ENCODE data around the gene IFT81. TPM values are rescaled to one million over a fixed set of nuclear protein-coding genes. Genes with fewer than 3 reads are reported as not detected.

Gene IFT81
- total and polyA plus RNA-seq, 2 of the 13 experiments (the other 11 are each of a cell fraction or from before 2014, with no cell fraction given) = 4.2 to 13.0 TPM

DNA sequence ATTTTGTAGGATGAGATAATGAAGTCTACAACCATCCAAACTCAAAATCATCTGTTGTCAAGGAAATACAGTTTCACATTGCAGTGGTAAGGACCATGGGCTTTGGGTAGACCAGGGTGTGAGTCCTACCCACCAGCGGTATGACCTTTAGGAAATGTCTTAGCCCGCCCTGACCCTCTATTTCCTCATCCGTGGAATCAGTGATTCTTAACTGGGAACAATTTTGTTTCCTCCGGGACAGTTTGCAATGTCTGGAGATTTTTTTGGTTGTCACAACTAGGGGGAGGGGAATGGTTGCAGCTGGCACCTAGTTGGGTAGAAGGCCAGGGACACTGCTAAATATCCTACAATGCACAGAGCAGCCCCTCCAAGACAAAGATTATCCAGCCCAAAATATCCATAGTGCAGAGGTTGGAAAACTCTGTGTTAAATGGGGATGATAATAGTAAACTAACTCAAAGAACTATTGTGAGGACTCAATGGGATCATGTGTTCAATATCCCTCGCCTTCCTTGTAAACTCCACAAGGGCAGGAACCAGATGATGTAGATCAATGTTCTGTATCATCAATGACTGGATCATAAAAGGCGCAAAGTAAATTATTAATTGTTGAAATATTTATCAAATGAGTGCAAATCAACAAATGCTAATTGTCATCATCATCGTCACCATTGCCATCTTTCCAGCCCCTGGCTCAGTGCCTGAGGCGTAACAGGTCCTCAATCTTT lies 15.7 kb upstream of the IFT81 start (continued):
- TF ChIP-seq, protein P1, sequence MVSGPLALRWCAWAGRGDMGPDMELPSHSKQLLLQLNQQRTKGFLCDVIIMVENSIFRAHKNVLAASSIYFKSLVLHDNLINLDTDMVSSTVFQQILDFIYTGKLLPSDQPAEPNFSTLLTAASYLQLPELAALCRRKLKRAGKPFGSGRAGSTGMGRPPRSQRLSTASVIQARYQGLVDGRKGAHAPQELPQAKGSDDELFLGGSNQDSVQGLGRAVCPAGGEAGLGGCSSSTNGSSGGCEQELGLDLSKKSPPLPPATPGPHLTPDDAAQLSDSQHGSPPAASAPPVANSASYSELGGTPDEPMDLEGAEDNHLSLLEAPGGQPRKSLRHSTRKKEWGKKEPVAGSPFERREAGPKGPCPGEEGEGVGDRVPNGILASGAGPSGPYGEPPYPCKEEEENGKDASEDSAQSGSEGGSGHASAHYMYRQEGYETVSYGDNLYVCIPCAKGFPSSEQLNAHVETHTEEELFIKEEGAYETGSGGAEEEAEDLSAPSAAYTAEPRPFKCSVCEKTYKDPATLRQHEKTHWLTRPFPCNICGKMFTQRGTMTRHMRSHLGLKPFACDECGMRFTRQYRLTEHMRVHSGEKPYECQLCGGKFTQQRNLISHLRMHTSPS (CRISPR knock-in tag; IDR thresholded peaks at IDR 0.05; ENCODE audit: low read depth) = no peak
- TF ChIP-seq, protein P2, sequence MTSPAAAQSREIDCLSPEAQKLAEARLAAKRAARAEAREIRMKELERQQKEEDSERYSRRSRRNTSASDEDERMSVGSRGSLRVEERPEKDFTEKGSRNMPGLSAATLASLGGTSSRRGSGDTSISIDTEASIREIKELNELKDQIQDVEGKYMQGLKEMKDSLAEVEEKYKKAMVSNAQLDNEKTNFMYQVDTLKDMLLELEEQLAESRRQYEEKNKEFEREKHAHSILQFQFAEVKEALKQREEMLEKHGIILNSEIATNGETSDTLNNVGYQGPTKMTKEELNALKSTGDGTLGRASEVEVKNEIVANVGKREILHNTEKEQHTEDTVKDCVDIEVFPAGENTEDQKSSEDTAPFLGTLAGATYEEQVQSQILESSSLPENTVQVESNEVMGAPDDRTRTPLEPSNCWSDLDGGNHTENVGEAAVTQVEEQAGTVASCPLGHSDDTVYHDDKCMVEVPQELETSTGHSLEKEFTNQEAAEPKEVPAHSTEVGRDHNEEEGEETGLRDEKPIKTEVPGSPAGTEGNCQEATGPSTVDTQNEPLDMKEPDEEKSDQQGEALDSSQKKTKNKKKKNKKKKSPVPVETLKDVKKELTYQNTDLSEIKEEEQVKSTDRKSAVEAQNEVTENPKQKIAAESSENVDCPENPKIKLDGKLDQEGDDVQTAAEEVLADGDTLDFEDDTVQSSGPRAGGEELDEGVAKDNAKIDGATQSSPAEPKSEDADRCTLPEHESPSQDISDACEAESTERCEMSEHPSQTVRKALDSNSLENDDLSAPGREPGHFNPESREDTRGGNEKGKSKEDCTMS (CRISPR knock-in tag; conservative IDR thresholded peaks at IDR 0.05) = no peak
- TF ChIP-seq SYNCRIP (IDR thresholded peaks at IDR 0.05; ENCODE audit: insufficient read depth, low read depth, low read length) (no peak), POLR2AphosphoS2 (IDR thresholded peaks at IDR 0.05; ENCODE audit: low read depth, low read length) (no peak)

DNA sequence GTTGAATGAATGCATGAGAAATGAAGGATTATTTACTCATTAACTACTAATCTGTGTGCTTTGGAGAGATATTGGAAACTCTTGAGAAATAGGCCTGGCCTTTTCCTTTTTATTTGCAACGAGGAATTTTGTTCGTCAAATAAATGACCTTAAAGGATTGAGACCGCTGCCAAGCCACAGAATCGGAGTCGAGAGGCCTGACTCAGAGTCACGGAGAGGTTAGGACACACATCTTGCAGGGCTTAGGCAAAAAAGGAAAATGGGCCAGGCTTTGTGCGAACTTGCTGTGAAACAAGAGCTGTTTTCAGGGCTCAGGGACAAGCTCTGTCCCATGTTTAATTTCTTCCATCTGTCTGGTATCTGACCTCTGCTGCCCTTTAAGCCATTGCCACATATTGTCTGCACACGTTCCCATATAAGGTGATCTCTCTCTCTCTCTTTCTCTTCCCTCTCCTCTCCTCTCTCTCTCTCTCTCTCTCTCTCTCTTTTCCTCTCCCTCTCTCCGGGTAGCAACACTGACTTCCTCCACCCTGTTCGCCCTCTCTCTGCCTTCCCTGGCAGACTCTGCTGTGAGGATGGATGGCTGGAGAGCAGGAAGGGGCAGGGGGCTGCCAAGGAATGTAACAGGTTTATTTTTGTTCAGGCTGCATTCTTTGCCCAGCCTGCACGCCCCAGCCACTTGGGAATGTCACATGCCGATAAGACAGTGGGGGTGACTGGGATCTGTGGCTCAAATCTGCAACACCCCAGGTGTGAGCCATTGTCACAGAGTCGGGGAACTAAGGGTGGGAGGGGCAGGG lies 14.9 kb upstream of the IFT81 start:
- no peaks in the 10 kb centered on the region for H4K20me1 ChIP-seq (ENCODE audit: insufficient read depth, low read length)
- no TSS peak for BruUV-seq (replicated peaks)
- in situ Hi-C loops (cut with HindIII; ENCODE audit: extremely low pct_ligation_motif_present, low pct_unique_long_range_greater_than_20kb) (loop anchor here (25.0 kb wide), 2 partner anchors 328 to 478 kb away; partner anchors contain the start of gene PPTC7), intact Hi-C loops (cut with micrococcal nuclease; ENCODE audit: unreplicated experiment) (loop anchor here (10.0 kb wide), 1 partner anchor 86 kb away; no protein-coding TSS in a partner anchor)
- peaks cover 89% of the 10 kb centered on the region for H3K4me1 ChIP-seq (ENCODE audit: insufficient read depth, low read length)
- H3K36me3 ChIP-seq (replicated peaks in 1 of 2; ENCODE audit: control insufficient read depth in 1 of 2, insufficient read depth in 2 of 2, low read length in 2 of 2) = no peaks in the 10 kb centered on the region
- FAIRE-seq = peak; percentile 90
- ChIA-PET CTCF (ENCODE audit: low intra/inter-chr PET ratio, low total read pairs) (no interaction called here), POLR2A (interaction anchor here (0.9 kb wide), 1 partner anchor 18 kb away, joined by 3 read pairs; no protein-coding TSS in a partner anchor)
- peak; percentile 93 for DNase-seq (ENCODE audit: low spot score)
- peak overlapping the region; percentile 93 for H3K4me2 ChIP-seq (ENCODE audit: low read depth, low read length)
- H3K9ac ChIP-seq (ENCODE audit: insufficient read depth, low read depth, low read length) = peak overlapping the region; percentile 71
- WGBS (ENCODE audit: low lambda C conversion rate) = under 1% methylated on average over 13 of the region's 13 CpGs
- peak; percentile 62 for ATAC-seq
- no peaks in the 10 kb centered on the region for H3K9me3 ChIP-seq (ENCODE audit: low read length)
- no peaks in the 10 kb centered on the region for H3K27me3 ChIP-seq (ENCODE audit: control insufficient read depth in 1 of 2, insufficient read depth in 2 of 2, low read length in 2 of 2)
- H3K79me2 ChIP-seq (ENCODE audit: insufficient read depth, low read length) = no peaks in the 10 kb centered on the region
- H2AFZ ChIP-seq (ENCODE audit: low read length) = peak overlapping the region; percentile 59
- H3K4me3 ChIP-seq (replicated peaks in 1 of 3; ENCODE audit: insufficient read depth in 1 of 3, low read depth in 2 of 3, low read length in 3 of 3) = peak overlapping the region; percentile 11 to 56 (median 33)
- H3K27ac ChIP-seq (ENCODE audit: extremely low read length, insufficient read depth, low read length) = peak overlapping the region; percentile 99
- TF ChIP-seq MLLT10 (CRISPR knock-in tag; IDR thresholded peaks at IDR 0.05) (no peak), JUNB (CRISPR knock-in tag; IDR thresholded peaks at IDR 0.05; ENCODE audit: borderline replicate concordance) (peak; percentile 74; the same call in 1 of the 2 replicates), RFX5 (IDR thresholded peaks at IDR 0.05; ENCODE audit: low read depth, low read length) (peak; percentile 64)
- TF ChIP-seq, protein P3, sequence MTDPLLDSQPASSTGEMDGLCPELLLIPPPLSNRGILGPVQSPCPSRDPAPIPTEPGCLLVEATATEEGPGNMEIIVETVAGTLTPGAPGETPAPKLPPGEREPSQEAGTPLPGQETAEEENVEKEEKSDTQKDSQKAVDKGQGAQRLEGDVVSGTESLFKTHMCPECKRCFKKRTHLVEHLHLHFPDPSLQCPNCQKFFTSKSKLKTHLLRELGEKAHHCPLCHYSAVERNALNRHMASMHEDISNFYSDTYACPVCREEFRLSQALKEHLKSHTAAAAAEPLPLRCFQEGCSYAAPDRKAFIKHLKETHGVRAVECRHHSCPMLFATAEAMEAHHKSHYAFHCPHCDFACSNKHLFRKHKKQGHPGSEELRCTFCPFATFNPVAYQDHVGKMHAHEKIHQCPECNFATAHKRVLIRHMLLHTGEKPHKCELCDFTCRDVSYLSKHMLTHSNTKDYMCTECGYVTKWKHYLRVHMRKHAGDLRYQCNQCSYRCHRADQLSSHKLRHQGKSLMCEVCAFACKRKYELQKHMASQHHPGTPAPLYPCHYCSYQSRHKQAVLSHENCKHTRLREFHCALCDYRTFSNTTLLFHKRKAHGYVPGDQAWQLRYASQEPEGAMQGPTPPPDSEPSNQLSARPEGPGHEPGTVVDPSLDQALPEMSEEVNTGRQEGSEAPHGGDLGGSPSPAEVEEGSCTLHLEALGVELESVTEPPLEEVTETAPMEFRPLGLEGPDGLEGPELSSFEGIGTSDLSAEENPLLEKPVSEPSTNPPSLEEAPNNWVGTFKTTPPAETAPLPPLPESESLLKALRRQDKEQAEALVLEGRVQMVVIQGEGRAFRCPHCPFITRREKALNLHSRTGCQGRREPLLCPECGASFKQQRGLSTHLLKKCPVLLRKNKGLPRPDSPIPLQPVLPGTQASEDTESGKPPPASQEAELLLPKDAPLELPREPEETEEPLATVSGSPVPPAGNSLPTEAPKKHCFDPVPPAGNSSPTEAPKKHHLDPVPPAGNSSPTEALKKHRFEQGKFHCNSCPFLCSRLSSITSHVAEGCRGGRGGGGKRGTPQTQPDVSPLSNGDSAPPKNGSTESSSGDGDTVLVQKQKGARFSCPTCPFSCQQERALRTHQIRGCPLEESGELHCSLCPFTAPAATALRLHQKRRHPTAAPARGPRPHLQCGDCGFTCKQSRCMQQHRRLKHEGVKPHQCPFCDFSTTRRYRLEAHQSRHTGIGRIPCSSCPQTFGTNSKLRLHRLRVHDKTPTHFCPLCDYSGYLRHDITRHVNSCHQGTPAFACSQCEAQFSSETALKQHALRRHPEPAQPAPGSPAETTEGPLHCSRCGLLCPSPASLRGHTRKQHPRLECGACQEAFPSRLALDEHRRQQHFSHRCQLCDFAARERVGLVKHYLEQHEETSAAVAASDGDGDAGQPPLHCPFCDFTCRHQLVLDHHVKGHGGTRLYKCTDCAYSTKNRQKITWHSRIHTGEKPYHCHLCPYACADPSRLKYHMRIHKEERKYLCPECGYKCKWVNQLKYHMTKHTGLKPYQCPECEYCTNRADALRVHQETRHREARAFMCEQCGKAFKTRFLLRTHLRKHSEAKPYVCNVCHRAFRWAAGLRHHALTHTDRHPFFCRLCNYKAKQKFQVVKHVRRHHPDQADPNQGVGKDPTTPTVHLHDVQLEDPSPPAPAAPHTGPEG (CRISPR knock-in tag; IDR thresholded peaks at IDR 0.05) = no peak

Measured in HepG2 (cell line).